PC-3 (cell line): ENCODE results near the gene PES1. TPM values are rescaled to one million over a fixed set of nuclear protein-coding genes. Genes with fewer than 3 reads are reported as not detected.
"Not testable (repeated sequence)": the region's sequence is repeated elsewhere in the genome, so short reads cannot be mapped to it uniquely, and the experiment has no call there.

Source experiments
- ATAC-seq: fragments of 200-7000 bp; cut with Tn5 transposase; 2 replicates; pipeline ENCODE4 v1.9.1; 2020; ENCODE audit warnings: mild to moderate bottlenecking, moderate library complexity
- BruUV-seq: library from RNA; stranded (reverse); fragments of 400-500 nt; replicated peaks from 2 replicates; lab custom pipeline; 2021; lab: Mats Ljungman, UMichigan
- CTCF ChIA-PET: fragments of 300-600 bp; sonication (Branson Sonifier 250); formaldehyde crosslinking; loops from one replicate; lab custom pipeline; 2022; ENCODE audit warnings: antibody characterized with exemption; lab: Charles Lee
- POLR2A ChIA-PET: fragments of 300-600 bp; sonication (Branson Sonifier 250); formaldehyde crosslinking; loops from one replicate; lab custom pipeline; 2022; ENCODE audit warnings: antibody characterized with exemption; ENCODE audit not compliant: unreplicated experiment; lab: Charles Lee
- DNase-seq: peaks from one replicate; pipeline ENCODE4 v3.0.0-alpha.2; 2015
- H2AFZ ChIP-seq: fragments of 300-600 bp; sonication (generic); 2 replicates; pipeline ENCODE4 v1.6.0; 2016; ENCODE audit warnings: antibody characterized with exemption, low read length
- H3F3A ChIP-seq: fragments of 300-600 bp; sonication (generic); one replicate; pipeline ENCODE4 v1.6.0; 2017; ENCODE audit warnings: antibody characterized with exemption, low read length, control low read depth, mild to moderate bottlenecking; ENCODE audit not compliant: unreplicated experiment
- H3K27ac ChIP-seq: fragments of 300-600 bp; sonication (generic); 2 replicates; pipeline ENCODE4 v1.5.1; 2016; ENCODE audit warnings: mild to moderate bottlenecking, low read length
- H3K27me3 ChIP-seq: fragments of 300-600 bp; sonication (generic); 2 replicates; pipeline ENCODE4 v1.6.1; 2016; ENCODE audit warnings: low read length, mixed read lengths
- H3K36me3 ChIP-seq: fragments of 300-600 bp; sonication (generic); 2 replicates; pipeline ENCODE4 v1.6.1; 2016; ENCODE audit warnings: low read depth, mixed run types, low read length, mixed read lengths
- H3K4me1 ChIP-seq: fragments of 300-600 bp; sonication (generic); 2 replicates; pipeline ENCODE4 v1.5.1; 2016; ENCODE audit warnings: low read length; ENCODE audit not compliant: insufficient read depth
- H3K4me2 ChIP-seq: fragments of 300-600 bp; sonication (generic); 2 replicates; pipeline ENCODE4 v1.6.0; 2016; ENCODE audit warnings: low read length
- H3K4me3 ChIP-seq: fragments of 300-600 bp; sonication (generic); 2 replicates; pipeline ENCODE4 v1.5.1; 2016; ENCODE audit warnings: mild to moderate bottlenecking, low read length, mixed read lengths
- H3K79me2 ChIP-seq: fragments of 300-600 bp; sonication (generic); 2 replicates; pipeline ENCODE4 v1.6.1; 2017; ENCODE audit warnings: low read length, mixed read lengths
- H3K9ac ChIP-seq: fragments of 300-600 bp; sonication (generic); 2 replicates; pipeline ENCODE4 v1.6.0; 2016; ENCODE audit warnings: mild to moderate bottlenecking, low read length
- H3K9me2 ChIP-seq: fragments of 300-600 bp; sonication (generic); replicated peaks from 2 replicates; pipeline ENCODE4 v1.6.1; 2016; ENCODE audit warnings: mixed run types, low read length, mixed read lengths
- H3K9me3 ChIP-seq: fragments of 300-600 bp; sonication (generic); 2 replicates; pipeline ENCODE4 v1.6.1; 2016; ENCODE audit warnings: low read length, mixed read lengths
- H4K20me1 ChIP-seq: fragments of 300-600 bp; sonication (generic); 2 replicates; pipeline ENCODE4 v1.6.1; 2016; ENCODE audit warnings: low read length, mixed read lengths
- EZH2 ChIP-seq: fragments of 300-600 bp; sonication (generic); IDR thresholded peaks from one replicate; pipeline ENCODE4 v1.6.1; 2017; ENCODE audit warnings: antibody characterized with exemption, mild to moderate bottlenecking, low read length; ENCODE audit not compliant: unreplicated experiment
- EZH2phosphoT487 ChIP-seq: fragments of 300-600 bp; sonication (generic); IDR thresholded peaks from 2 replicates; pipeline ENCODE4 v1.6.1; 2018; ENCODE audit warnings: mild to moderate bottlenecking, antibody characterized with exemption, low read length, borderline replicate concordance
- intact Hi-C: fragments of 100-400 bp; cut with micrococcal nuclease; formaldehyde crosslinking; loops from 2 replicates; pipeline ENCODE4 v1.9.0; 2023
- total RNA-seq: library from RNA; depleted of rRNA; stranded (reverse); fragments of >200 nt; gene quantifications from 2 replicates; pipeline ENCODE4 v1.2.3, GENCODE V29; 2014
- TF ChIP-seq, protein P1 (sequence below): fragments of 300-600 bp; sonication (generic); conservative IDR thresholded peaks from 2 replicates; pipeline ENCODE4 v1.5.1; 2017; ENCODE audit warnings: antibody characterized with exemption, low read depth, mild to moderate bottlenecking, low read length

The PES1 gene
- total RNA-seq, 1 experiment from 2014 or later: 105 TPM

DNA sequence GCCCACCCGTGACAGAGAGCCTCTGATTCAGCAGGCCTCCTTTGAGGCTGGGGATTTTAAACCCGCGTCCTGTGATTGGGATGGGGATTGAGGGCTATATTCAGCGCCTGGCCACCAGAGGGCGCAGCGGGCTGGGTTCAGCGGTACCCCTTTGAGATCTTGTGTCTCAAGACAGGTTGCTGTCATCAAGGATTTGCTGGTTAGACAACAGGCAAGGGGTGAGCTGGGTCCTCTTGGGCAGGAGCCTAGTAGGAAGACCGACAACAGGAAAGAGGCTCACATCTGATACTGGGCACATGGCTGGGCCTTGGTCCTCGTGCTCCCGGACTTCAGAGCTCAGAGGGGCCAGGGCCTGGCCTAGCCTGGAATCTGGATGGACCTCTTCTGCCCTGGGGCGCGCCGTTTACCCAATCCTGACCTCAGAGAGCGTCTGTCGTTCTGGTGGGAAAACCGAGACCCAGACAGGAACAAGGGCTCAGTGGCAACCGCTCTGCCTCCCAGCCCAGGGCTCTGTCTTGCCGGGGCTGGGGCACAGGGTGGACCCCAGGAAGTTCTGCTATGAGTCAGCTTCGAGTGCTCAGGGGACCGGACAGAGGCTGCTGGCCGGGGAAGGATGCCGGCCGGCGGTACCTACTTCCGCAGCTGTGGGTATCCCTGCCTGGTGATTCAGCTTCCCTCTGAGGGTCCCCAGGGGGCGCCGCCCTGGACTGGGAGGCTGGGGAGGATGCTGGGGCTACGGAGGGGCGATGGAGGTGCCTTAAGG is 42.9 kb upstream of the PES1 start:
- DNase-seq (peak; percentile 87), ATAC-seq (peak; percentile 62)
- H3F3A ChIP-seq: no peaks in the 10 kb centered on the region
- H3K9ac ChIP-seq: peak overlapping the region; percentile 48
- CTCF ChIA-PET: interaction anchor here (0.6 to 2.7 kb wide), 5 partner anchors 15 to 195 kb away, joined by 3 to 28 read pairs (median 5); no protein-coding TSS in a partner anchor
- intact Hi-C loops: loop anchor here (1.0 to 2.0 kb wide), 3 partner anchors 60 to 286 kb away; partner anchors contain the start of gene OSBP2
- no peaks in the 10 kb centered on the region for H3K9me3 ChIP-seq
- peak overlapping the region; percentile 89 for H2AFZ ChIP-seq
- peak overlapping the region; percentile 65 for H3K4me3 ChIP-seq
- H3K4me2 ChIP-seq: peak overlapping the region; percentile 90
- TF ChIP-seq, protein P1, sequence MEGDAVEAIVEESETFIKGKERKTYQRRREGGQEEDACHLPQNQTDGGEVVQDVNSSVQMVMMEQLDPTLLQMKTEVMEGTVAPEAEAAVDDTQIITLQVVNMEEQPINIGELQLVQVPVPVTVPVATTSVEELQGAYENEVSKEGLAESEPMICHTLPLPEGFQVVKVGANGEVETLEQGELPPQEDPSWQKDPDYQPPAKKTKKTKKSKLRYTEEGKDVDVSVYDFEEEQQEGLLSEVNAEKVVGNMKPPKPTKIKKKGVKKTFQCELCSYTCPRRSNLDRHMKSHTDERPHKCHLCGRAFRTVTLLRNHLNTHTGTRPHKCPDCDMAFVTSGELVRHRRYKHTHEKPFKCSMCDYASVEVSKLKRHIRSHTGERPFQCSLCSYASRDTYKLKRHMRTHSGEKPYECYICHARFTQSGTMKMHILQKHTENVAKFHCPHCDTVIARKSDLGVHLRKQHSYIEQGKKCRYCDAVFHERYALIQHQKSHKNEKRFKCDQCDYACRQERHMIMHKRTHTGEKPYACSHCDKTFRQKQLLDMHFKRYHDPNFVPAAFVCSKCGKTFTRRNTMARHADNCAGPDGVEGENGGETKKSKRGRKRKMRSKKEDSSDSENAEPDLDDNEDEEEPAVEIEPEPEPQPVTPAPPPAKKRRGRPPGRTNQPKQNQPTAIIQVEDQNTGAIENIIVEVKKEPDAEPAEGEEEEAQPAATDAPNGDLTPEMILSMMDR: peak; percentile 89
- TF ChIP-seq EZH2 (no peak), EZH2phosphoT487 (no peak)
- no peaks in the 10 kb centered on the region for H3K9me2 ChIP-seq
- H3K27me3 ChIP-seq: no peaks in the 10 kb centered on the region
- POLR2A ChIA-PET: interaction anchor here (0.6 to 0.7 kb wide), 2 partner anchors 14 to 526 kb away, joined by 6 to 17 read pairs; no protein-coding TSS in a partner anchor
- H3K27ac ChIP-seq: peak overlapping the region; percentile 68
- TSS peak; percentile 42 for BruUV-seq
- H3K4me1 ChIP-seq: peaks cover 23% of the 10 kb centered on the region
- peaks cover 25% of the 10 kb centered on the region for H3K79me2 ChIP-seq
- no peaks in the 10 kb centered on the region for H3K36me3 ChIP-seq
- H4K20me1 ChIP-seq: no peaks in the 10 kb centered on the region

DNA sequence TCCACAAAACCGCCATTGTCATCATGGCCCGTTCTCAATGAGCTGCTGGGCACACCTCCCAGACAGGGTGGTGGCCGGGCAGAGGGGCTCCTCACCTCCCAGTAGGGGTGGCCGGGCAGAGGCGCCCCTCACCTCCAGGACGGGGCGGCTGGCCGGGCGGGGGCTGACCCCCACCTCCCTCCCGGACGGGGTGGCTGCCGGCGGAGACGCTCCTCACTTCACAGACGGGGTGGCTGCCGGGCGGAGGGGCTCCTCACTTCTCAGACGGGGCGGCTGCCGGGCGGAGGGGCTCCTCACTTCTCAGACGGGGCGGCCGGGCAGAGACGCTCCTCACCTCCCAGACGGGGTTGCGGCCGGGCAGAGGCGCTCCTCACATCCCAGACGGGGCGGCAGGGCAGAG is 39.8 kb upstream of the PES1 start:
- H3K4me2 ChIP-seq, H3K9me2 ChIP-seq, H3F3A ChIP-seq, BruUV-seq, POLR2A ChIA-PET, H3K27ac ChIP-seq, CTCF ChIA-PET, H3K79me2 ChIP-seq, H4K20me1 ChIP-seq, H3K9ac ChIP-seq, H3K4me3 ChIP-seq, ATAC-seq, H3K27me3 ChIP-seq, H3K36me3 ChIP-seq, DNase-seq, H3K9me3 ChIP-seq, H2AFZ ChIP-seq, intact Hi-C loops: not testable (repeated sequence)
- peaks cover 12% of the 10 kb centered on the region for H3K4me1 ChIP-seq

DNA sequence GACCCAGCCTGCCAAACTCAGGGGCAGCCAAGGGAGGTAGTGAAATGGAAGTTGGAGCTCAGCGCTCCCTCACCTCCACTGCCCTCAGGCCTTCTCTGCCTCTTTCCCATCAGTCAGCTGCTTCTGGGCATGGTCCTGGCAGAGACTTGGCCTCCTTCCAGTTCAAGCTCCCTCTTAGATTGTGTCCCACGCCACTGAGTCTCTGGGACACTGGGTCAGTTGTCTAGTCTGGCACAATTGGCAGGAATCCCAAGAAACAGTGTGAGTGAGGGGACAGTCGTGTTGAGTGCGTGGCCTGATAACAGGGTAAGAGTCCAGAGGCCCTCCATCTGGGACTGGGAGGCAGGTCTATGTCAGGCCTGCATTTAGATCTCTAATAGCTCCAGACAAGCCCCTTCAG is 36.8 kb upstream of the PES1 start:
- no peak overlapping the region for H3K4me3 ChIP-seq
- intact Hi-C loops: no loop called here
- no peaks in the 10 kb centered on the region for H3K4me1 ChIP-seq
- H3K9me3 ChIP-seq: no peaks in the 10 kb centered on the region
- ATAC-seq (no peak), DNase-seq (no peak)
- ChIA-PET POLR2A (no interaction called here), CTCF (no interaction called here)
- no peaks in the 10 kb centered on the region for H3K27me3 ChIP-seq
- no peaks in the 10 kb centered on the region for H3K9me2 ChIP-seq
- H2AFZ ChIP-seq: no peak overlapping the region
- H3K36me3 ChIP-seq: no peaks in the 10 kb centered on the region
- H3K4me2 ChIP-seq: no peak overlapping the region
- TF ChIP-seq EZH2: no peak
- TF ChIP-seq EZH2phosphoT487: no peak
- TF ChIP-seq, protein P1: no peak
- no peak overlapping the region for H3K9ac ChIP-seq
- no peak overlapping the region for H3K27ac ChIP-seq
- H3F3A ChIP-seq: no peaks in the 10 kb centered on the region
- BruUV-seq: no TSS peak
- no peaks in the 10 kb centered on the region for H4K20me1 ChIP-seq
- no peaks in the 10 kb centered on the region for H3K79me2 ChIP-seq
